Measurements from ENCODE around the gene PNPLA2.
A peak's percentile ranks its signal among the peaks of the same experiment; 100 is the strongest.

PNPLA2 gene

DNA sequence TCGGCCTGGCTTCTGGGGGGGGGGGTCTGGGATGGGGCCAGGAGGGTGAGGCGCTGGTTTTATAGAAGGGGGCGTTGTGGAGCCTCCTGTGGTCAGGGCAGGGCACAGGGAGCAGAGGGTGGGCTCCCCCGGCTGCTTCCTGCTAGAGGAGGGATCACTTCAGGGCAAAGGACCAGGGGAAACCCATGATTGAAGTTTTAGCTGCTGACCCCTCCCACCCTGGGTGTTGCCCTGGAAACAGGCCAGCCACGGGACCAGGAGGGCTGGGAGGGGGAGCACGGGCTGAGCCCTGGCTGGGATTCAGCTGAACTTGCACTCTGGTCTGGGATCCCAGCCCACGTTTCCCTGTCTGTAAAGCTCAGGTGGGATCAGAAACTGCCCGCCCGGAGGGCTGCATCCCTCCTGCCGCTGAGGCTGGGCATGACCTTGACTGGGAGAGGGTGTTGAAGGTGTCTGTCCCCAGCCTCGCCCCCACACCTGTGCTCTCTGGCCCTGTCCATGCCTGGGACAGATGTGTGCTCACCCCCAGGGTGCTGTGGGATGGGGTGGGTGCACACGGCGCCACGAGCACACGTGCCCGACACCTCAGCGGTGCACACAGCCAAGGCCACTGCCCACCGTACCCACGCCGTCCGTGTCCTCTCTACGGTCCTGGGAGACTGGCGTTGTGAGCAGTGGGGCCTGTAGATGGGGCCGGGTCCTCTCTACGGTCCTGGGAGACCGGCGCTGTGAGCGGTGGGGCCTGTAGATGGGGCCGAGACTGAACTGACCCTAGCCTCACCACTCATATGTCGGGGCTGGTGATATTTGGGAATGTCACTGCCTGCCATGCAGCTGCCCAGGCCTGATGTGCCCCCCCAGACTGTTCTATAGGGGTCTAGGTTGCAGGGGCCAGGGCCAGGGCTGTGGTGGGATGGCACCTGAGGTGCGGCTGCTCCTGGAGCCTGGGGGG lies 26.3 kb downstream of the PNPLA2 start:
- DNase-seq (ENCODE audit: low read depth): peak; percentile 92

DNA sequence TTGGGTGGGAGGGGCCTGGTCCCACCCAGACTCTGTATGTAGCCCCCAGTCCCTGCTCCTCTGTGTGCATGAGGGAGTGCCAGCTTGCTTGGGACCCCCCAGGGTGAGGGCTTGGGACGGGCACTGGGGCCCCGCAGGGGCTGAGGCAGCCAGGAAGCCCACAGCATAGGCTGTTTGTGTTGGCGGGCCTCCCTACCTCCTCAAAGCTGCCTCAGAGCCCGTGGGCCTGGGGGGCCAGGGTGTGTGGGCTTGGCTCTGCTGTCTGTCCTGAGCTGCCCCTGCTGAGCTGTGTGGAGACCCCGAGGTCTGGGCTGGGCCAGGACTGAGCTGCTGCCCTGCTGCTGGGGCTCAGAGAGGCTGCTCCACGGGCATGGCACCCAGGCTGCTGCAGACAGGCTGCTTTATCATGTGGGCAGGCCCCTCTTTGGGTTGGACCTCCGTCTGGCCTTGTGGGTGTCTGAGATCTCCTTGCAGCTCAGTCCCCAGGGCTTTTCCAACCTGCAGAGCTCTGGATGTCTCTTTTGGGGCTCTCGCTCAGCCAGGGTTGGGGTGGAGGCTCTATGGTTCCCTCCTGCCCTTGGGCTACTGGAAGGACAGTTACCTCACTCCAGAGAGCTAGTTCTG lies 27.3 kb downstream of the PNPLA2 start:
- peak; percentile 64 for DNase-seq (ENCODE audit: low read depth)

DNA sequence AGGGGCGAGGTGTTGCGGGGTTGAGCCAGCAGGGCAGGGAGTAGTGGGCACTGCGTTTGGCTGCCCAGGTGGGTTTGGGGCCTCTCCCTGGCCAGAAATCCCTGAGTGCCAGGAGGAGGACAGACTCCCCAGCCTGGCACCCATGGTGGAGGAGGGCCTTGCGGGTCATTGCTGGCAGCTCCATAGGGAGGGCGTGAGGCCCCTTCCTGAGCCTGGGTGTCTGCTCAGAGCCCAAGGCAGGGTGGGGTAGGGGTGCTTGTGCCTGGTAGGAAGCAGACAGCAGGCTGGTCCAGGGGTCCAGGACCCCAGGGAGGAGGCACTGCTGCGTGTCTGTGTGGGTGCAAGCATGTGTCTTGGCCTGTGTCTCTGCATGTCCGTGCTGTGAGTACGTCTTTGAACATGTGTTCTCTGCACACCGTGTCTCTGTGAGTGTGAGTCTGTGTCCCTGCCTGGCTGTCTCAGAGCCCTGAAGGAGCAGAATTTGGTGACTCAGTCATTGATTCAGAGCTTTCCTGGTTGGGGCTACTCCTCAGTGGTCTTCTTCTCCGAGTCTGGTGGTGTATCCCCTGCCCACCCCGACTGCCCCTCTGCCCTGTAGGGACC lies 27.9 kb downstream of the PNPLA2 start:
- DNase-seq (ENCODE audit: low read depth): peak; percentile 60

DNA sequence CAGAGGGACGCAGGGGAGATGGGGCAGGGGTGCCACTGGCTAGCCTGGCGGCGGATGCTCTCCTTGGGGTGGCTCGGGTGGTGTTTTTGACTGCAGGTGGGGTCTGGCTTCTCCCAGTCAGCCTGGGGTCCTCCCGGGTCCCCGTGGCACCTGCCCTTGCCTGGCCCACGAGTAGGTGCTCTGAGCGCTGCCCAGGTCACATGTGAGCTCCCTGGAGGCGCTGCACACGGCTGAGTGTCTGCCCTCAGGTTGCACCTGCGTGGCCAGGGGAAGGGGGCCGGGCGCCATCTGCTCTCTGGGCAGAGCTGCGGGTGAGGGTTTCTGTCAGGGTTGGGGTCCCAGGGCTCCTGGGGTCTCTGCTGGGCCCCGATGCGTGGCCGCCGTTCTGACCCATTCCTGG lies 29.2 kb downstream of the PNPLA2 start:
- no peak for DNase-seq (ENCODE audit: low read depth)

DNA sequence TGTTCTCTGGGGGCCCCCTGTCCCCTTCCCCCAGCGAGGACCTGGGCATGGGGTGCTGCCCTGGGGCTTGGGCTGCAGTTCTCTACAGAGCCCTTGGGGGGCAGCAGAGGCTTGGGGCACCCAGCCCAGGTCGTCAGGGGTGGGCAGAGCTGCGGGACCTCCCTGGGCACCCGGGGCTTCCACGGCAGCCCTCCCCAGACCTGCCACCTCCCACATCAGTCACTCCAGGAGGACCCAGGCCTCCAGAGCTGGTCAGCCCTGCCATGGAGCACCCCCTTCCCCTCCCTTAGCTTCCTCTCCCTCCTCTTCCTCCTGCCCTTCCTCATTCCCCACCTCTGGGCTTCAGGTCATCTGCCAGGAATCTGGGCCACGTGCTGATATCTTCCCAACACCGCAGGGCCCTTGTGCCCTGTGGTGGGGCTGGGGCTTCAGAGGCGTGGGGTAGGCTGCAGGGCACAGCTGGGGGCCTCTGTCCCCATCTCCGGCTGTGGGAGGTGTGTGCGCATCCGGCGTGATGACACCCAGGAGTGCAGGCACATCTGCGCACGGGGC lies 29.7 kb downstream of the PNPLA2 start:
- peak; percentile 52 for DNase-seq (ENCODE audit: low read depth)

DNA sequence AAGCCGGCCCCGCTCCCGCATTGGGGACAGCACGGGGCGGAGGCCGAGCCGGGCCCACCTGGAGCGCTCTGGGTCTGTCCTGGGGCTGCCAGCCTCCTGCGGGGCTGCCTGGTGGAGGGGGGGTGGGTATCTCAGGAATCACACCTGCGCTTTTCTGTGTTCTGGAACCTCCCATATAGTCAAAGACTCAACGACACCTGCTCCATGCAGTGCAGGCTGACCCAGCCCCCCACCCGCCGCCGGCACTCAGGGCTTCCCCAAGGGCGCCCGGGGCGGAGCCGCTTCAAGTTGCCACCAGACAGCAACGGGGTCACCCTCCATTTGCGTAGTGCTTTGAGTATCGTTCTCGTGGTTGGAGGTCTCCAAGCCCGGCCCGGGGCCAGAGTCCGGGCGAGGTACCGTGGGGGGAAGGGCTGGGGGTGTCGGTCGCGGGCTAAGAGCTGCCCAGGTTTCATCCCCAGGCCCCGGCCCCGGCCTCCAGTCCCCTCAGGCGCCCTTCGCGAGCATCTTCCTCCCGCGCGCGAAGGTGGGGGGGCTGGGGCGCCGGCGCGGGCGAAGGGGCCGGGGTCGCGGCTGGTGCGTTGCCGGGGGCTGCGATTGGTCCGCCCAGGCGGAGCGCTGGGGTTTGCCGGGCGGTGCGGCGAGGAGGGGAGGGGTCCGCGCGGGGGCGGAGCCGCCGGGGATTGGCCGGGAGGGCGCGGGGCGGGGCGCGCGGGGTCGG lies 30.6 kb downstream of the PNPLA2 start:
- no peak for DNase-seq (ENCODE audit: low read depth)

DNA sequence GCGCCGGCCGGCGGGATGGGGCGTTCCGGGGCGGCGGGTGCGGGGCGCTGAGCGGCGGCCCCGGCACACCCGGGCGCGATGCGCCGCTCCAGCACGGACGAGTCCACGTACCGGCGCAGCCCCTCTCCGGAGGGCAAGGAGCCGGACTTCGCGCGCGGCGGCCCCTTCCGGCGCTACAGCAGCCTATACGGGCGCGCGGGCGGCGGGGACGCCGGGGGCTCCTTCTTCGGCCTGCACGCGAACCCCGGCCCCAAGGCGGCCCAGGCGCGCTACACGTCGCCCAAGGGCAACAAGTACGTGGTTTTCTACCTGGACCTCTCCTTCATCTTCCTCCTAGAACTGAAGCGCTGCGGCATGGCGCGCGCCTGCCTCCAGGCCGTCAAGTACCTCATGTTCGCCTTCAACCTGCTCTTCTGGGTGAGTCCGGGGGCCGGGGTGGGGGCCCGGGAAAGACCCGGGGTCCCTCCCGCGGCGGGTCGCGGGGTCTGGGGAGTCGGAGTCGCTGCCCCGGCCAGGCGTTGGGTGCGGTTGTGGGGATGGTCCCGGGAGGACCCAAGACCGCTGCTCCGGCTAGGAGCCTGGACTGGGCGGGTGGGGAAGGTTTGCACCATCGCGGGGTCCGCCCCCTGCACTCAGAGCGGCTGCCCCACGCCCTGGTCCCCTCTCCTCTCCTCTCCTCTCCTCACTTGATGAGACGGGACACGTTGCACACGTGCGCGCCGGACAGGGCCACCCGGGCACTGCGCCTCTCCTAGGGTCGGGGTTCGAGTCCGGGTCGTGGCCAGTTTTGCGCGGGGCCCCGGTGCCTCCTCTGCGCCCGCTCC lies 31.4 kb downstream of the PNPLA2 start:
- DNase-seq (ENCODE audit: low read depth): no peak

DNA sequence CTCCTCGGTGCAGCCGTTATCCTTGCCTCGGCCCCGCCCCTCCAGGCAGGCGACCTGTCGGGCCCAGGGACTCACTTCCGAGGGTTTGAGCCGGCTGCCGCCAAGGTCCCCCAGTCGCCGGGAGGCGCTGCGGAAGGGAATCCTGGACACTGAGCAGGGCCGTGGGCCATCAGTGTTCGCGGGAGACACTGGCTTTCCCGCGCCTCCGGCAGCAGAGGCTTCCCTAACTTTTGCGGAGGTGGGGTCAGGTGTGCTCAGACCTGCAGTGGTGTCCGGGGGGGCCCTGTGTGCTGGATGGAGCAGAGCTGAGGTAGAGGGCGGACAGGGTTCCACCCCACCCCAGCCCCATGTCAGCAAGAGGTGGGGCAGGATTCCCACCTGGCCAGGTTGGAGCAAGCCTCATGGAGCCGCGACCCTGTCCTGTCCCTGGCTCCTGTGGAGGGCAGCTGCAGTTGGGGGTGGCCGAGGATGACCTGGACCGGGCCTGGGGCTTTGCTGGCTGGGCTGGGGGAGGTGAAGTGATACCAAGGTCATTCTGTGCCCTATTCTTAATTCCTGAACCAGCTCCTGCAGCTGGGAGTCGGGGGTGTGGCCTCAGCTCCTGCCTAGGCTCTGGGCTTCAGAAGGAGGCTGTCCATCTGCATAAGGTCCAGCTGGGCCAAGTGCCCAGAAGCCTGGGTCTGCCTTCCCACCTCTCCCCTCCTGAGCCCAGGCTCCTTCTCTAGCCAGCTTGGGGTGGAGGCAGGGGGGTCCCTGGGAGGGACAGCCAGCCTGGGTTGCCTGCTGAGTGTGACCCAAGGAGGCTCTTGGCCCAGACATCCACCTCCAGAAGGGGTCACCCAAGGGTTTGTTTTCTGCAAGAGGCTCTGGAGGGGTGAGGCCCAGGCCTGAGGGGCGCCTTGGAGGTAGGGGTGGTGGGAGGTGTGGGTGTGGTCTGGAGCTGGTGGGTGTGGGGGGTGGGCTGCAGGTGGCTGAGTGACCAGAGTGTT lies 32.4 kb downstream of the PNPLA2 start:
- no peak for DNase-seq (ENCODE audit: low read depth)

DNA sequence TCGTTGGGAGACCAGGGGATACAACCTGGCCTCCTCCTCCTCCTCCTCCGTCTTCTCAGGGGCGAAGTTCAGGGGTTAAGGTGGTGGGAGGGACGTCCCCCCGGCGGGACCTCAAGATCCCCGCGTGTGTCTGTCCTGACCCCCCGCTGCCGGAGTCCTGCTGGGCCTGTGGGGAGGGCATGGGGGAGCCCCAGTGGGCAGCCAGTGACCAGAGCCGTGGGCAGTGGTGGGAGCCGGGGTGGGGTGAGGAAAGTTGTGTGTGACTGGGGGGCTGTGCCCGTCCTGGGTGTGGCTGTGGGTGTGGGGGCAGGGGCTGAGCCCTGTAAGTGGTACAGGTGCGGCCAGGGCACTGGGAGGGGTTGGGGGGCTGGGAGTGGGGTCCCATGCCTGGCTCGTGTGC lies 34.0 kb downstream of the PNPLA2 start:
- DNase-seq (ENCODE audit: low read depth): no peak

DNA sequence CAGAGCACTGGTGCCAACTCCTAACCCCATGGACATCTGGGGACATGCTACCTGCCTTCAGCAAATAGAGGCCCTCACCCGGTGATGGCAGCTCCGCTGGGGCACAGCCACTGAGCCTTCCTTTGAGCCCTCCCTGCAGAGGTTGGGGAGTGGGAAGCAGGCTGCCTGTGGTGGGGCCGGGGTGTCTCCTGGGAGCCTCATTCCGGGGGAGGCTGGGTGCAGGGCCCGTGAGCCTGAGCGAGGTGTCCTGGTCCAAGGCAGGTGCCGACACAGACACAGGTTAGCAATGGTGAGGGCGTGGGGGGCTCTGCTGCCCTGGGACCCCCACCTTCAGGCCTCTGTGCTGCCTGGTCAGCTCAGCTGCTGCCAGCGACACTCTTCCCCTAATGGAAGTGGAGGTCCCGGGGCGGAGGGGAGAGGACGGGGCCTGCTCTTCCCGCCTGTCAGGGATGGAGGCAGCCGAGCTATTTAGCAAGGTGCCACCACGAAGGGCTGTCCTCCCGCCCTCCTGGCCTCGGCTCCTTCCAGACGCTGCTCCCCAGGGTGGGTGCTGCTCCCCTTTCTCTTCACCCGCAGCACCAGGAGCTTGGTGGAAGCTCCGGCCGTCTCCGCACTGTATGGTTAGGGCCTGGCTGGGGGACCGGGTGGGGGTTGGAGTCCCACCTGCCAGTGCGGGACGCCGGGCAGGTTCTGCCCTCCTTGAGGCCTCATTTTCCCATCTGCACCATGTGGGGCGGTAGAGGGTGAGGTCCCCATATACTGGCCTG lies 35.2 kb downstream of the PNPLA2 start:
- no peak for DNase-seq (ENCODE audit: low read depth)

DNA sequence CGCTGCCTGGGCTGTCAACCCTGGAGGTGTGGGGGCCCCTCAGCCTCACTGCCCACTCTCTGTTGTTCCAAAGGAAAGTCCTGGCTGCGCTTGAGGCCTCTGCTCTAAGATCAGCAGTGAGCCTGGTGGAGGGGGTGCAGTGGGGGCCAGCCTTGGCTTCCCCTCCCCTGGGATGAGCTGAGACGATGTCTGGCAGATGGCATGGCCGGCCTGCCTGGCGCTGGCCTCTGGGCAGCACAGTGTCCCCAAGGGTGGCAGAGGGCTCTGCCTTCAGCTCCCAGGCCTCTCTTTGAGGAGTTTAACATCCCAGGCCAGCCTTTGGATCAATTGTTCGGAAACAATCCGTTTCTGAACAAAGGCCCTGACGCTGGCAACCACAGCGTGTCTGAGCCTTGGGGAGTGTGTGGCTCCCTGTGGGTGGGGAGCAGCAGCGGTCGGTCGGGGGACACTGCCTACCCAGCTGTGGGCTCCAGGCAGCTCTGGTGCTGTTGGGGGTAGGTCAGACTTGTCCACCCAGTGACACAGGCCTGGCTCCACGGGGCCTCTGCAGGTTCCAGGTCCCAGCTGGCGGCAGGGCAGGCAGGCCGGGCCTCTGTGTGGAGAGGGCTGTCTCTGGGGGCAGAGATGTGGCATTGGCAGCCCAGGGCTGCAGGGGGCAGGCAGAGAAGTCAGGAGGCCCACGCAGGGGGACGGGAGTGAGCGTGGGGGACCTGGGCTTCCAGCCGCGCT lies 36.1 kb downstream of the PNPLA2 start:
- DNase-seq (ENCODE audit: low read depth): no peak

DNA sequence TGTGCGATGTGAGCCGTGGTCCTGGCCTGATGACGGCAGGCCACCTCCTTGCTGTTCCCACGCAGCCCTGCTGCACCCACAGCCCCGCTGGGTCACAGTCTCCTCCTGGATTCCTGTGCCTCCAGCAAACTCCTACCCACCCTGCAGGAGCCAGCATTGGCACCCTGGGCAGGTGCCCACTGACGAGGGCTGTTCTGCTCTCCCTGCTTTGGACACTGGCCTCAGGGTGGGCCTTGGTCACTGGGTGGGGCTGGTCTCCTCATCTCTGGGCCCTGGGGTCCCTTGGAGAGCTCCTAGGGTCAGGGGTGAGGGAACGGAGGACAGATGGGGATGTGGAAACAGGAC lies 36.6 kb downstream of the PNPLA2 start:
- no peak for DNase-seq (ENCODE audit: low read depth)

DNA sequence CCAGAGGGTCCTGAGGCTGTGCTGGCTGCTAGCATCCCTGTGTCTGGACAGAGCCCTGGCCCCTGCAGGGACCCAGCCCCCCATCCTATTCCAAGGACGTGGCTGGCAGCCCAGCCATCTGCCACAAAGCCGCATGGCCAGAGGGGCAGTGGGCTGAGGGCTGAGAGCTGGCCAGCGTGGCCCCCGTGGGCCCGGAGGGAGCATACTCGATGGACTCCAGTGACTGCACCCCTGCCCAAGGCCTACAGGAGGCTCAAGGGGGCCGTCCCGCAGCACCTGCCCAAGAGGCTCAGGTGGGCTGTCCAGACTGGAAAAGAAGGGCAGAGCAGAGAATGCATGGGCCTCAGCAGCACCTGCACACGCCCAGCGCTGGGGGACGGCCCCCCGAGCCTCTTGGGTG lies 37.1 kb downstream of the PNPLA2 start:
- DNase-seq (ENCODE audit: low read depth): no peak

DNA sequence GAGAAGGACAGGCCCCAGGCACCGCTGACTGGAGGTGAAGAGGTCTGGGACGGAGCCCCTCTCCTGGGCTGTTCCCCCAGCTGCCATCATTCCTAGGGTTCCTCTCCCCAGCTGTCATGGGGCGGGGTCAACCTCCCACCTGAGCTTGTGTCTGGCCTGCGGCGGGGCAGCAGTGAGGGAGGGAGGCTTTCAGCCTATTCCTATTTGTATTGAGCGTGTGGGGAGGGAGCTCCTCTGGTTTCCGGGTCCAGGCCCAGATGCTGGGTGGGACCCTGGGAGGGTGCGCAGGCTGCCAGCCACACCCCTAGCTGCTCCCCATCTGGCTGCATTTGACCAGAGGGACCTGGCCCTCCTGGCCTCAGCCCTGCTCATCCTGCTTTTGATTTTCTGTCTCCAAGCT lies 37.7 kb downstream of the PNPLA2 start:
- DNase-seq (ENCODE audit: low read depth): no peak

DNA sequence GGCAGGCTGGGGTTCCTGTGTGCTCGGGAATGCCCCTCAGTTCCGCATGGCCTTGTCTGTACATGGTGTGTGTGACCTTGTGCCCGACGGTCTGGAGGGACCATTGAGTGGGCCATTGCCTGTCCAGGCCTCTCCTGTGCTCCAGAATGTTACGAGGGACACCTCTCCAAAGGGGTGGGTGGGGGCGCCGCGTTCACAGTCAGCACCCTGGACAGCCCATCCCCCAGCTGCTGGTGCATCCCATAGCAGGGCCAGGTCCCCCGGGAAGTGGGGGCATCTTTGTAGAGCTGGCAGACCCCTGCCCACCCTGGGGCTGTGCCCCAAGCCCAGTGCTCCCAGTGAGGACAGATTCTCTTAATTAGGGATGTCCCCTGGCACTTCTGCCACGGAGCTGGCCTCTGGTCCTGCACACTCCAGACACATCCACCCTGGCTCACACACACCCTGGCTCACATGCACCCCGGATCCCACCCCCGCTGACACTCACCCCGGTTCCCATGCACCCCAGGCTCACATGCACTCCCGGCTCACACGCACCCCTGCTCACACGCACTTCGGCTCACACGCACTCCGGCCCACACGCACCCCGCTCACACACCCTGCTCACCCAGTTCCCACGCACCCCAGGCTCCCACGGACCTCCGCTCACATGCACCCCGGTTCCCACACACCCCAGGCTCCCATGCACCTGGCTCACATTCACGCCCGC lies 39.5 kb downstream of the PNPLA2 start:
- DNase-seq (ENCODE audit: low read depth): no peak

DNA sequence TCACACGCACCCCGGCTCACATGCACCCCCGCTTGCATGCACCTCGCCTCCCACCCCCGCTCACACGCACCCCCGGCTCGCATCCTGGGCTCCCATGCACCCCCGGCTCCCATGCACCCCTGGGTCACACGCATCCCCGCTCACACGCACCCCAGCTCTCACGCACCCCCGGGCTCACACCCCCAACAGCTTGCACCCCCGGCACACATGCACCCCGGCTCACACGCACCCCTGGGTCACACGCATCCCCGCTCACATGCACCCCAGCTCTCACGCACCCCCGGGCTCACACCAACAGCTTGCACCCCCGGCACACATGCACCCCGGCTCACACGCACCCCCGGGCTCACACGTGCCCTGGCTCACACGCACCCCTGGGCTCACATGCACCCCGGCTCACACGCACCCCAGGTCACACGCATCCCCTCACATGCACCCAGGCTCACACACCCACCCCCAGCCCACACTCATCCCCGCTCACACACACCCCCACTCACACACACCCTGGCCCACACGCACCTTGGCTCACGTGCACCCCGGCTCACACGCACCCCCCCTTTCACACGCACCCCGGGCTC lies 40.1 kb downstream of the PNPLA2 start:
- no peak for DNase-seq (ENCODE audit: low read depth)

DNA sequence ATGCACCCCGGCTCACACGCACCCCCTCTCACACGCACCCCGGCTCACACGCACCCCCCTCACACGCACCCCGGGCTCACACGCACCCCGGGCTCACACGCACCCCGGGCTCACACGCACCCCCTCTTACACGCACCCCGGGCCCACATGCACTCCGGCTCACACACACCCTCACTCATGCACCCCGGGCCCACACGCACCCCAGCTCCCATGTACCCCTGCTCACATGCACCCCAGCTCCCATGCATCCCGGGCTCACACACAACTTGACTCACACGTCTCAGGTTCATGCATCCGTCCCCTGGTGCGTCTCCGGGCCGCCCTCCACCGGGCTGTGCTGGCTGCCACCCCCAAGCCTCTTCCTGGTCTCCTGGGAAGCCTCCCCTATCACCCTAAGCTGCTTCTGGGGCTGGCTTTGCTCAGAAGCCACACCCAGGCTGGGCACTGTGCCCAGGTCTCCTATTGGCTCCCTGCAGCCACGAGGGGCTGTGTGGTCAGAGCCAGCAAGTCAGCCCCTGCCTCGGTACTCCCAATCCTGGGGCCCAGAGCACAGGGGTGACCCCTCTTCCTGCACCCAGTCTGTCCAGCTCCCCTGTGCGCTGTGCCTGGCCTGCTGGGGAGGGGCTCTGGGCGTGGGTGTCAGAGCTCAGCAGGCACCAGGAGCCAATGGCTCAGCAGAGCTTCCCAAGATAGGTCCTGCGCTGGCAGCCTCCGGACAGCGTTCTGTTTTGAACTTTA lies 40.8 kb downstream of the PNPLA2 start:
- peak; percentile 85 for DNase-seq (ENCODE audit: low read depth)
